GM19238 (cell line): ENCODE results near the gene RRBP1.
"Not testable (repeated sequence)": the region's sequence is repeated elsewhere in the genome, so short reads cannot be mapped to it uniquely, and the experiment has no call there.

Source experiments
- DNase-seq: peaks from one replicate; pipeline ENCODE4 v3.0.0; 2011; ENCODE audit warnings: low spot score; ENCODE audit not compliant: insufficient read length

The RRBP1 gene

GRCh38 chr20:17709361-17710293 lies 27.6 kb upstream of the RRBP1 start:
- no peak for DNase-seq

- DNase-seq = no peak
These were observed 26.8 kb upstream of the RRBP1 start for GRCh38 chr20:17708675-17709360.

- not testable (repeated sequence) for DNase-seq
These were observed 25.9 kb upstream of the RRBP1 start for GRCh38 chr20:17707951-17708350.

GRCh38 chr20:17706632-17707031 lies 24.6 kb upstream of the RRBP1 start:
- DNase-seq = no peak

GRCh38 chr20:17705916-17706315 lies 23.9 kb upstream of the RRBP1 start:
- DNase-seq = no peak

GRCh38 chr20:17704589-17705317 lies 22.7 kb upstream of the RRBP1 start:
- DNase-seq = no peak

- no peak for DNase-seq
These were observed 19.8 kb upstream of the RRBP1 start for GRCh38 chr20:17701826-17702225.

- no peak for DNase-seq
These were observed 18.6 kb upstream of the RRBP1 start for GRCh38 chr20:17700637-17701036.

- no peak for DNase-seq
These were observed 17.9 kb upstream of the RRBP1 start, which contains the start of gene BANF2 for GRCh38 chr20:17699931-17700351. Gene BANF2 (plus strand): TSS chr20:17699966. CDS start chr20:17725026, 25,060 bp downstream.

GRCh38 chr20:17698384-17698783 lies 16.3 kb upstream of the RRBP1 start:
- DNase-seq = no peak

- no peak for DNase-seq
These were observed 15.1 kb upstream of the RRBP1 start for GRCh38 chr20:17697171-17697570.

GRCh38 chr20:17696287-17696686 lies 14.2 kb upstream of the RRBP1 start:
- DNase-seq = no peak

- DNase-seq = no peak
These were observed 12.7 kb upstream of the RRBP1 start for GRCh38 chr20:17694767-17695166.

- no peak for DNase-seq
These were observed 11.5 kb upstream of the RRBP1 start for GRCh38 chr20:17693444-17694001.

GRCh38 chr20:17691758-17692157 lies 9.7 kb upstream of the RRBP1 start:
- DNase-seq = no peak

- no peak for DNase-seq
These were observed 8.1 kb upstream of the RRBP1 start for GRCh38 chr20:17690144-17690543.

- DNase-seq = no peak
These were observed 6.9 kb upstream of the RRBP1 start for GRCh38 chr20:17688965-17689364.

GRCh38 chr20:17687800-17688199 lies 5.8 kb upstream of the RRBP1 start:
- DNase-seq = no peak

- no peak for DNase-seq
These were observed 3.1 kb upstream of the RRBP1 start for GRCh38 chr20:17685168-17685567.

- no peak for DNase-seq
These were observed 2.2 kb upstream of the RRBP1 start for GRCh38 chr20:17684077-17684888.
